AG09319 (cell line): ENCODE data around the gene MFSD6.

Source experiments
- DNase-seq: peaks from one replicate; pipeline ENCODE4 v3.0.0-alpha.2; 2010; ENCODE audit warnings: low read depth; ENCODE audit errors: extremely low read depth
- CTCF ChIP-seq: IDR thresholded peaks from 2 replicates; pipeline ENCODE4 v1.5.1; 2011; ENCODE audit warnings: low read depth, mild to moderate bottlenecking, inconsistent platforms, low read length, moderate library complexity

MFSD6 gene

GRCh38 chr2:190380962-190381412, 27.2 kb upstream of the MFSD6 start:
- no peak for DNase-seq
- TF ChIP-seq CTCF = no peak

GRCh38 chr2:190382851-190383250, 25.3 kb upstream of the MFSD6 start:
- no peak for DNase-seq
- peak; percentile 36 for TF ChIP-seq CTCF

- TF ChIP-seq CTCF = no peak
- DNase-seq = no peak
These were observed 20.7 kb upstream of the MFSD6 start for GRCh38 chr2:190387422-190387821.

GRCh38 chr2:190396271-190396670, 11.9 kb upstream of the MFSD6 start:
- no peak for TF ChIP-seq CTCF
- no peak for DNase-seq

- TF ChIP-seq CTCF = no peak
- no peak for DNase-seq
These were observed 5.1 kb upstream of the MFSD6 start for GRCh38 chr2:190402986-190403603.

GRCh38 chr2:190404487-190404886, 3.7 kb upstream of the MFSD6 start:
- no peak for DNase-seq
- no peak for TF ChIP-seq CTCF

- no peak for DNase-seq
- TF ChIP-seq CTCF = no peak
These were observed 3.1 kb upstream of the MFSD6 start for GRCh38 chr2:190405070-190405469.
